GM12874 (cell line): ENCODE results near the gene ZMYM4.

Source experiments
- TF ChIP-seq, protein P1 (sequence below): IDR thresholded peaks from 2 replicates; pipeline ENCODE4 v1.5.1; 2011; ENCODE audit warnings: low read depth, mild to moderate bottlenecking, control low read depth, low read length, moderate library complexity; ENCODE audit not compliant: insufficient read depth

Gene ZMYM4

DNA sequence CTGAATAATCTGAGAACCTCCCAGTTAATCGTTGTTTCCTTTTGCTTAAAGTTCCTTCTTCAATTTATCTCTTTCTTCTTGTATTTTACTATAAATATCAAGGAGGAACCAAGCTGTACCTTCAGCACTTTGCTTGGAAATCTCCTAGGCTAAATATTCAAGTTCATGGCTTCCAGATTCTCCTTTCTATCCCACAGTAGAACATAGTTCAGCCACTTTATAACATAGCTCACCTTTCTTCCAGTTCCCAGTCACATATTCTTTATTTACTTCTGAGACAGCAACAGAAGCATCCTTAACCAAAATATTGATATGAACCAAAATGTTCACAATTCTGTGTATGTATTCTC lies 11.0 kb downstream of the ZMYM4 start:
- TF ChIP-seq, protein P1, sequence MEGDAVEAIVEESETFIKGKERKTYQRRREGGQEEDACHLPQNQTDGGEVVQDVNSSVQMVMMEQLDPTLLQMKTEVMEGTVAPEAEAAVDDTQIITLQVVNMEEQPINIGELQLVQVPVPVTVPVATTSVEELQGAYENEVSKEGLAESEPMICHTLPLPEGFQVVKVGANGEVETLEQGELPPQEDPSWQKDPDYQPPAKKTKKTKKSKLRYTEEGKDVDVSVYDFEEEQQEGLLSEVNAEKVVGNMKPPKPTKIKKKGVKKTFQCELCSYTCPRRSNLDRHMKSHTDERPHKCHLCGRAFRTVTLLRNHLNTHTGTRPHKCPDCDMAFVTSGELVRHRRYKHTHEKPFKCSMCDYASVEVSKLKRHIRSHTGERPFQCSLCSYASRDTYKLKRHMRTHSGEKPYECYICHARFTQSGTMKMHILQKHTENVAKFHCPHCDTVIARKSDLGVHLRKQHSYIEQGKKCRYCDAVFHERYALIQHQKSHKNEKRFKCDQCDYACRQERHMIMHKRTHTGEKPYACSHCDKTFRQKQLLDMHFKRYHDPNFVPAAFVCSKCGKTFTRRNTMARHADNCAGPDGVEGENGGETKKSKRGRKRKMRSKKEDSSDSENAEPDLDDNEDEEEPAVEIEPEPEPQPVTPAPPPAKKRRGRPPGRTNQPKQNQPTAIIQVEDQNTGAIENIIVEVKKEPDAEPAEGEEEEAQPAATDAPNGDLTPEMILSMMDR, result no peak

DNA sequence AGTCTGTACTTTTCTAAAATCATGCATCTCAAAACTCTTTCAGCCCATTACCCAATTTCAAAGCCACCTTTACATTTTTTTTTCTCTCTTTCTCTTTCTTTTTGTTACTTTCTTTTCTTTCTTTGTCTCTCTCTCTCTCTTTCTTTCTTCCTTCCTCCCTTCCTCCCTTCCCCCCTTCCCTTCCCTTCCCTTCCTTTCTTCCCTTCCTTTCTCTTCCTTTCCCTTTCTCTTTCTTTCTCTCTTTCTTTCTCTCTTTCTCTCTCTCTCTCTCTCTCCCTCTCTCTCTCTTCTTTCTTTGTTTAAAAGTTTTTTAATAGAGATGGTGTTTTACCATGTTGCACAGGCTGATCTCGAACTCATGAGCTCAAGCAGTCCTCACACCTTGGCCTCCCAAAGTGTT lies 11.5 kb downstream of the ZMYM4 start:
- TF ChIP-seq, protein P1, result no peak

DNA sequence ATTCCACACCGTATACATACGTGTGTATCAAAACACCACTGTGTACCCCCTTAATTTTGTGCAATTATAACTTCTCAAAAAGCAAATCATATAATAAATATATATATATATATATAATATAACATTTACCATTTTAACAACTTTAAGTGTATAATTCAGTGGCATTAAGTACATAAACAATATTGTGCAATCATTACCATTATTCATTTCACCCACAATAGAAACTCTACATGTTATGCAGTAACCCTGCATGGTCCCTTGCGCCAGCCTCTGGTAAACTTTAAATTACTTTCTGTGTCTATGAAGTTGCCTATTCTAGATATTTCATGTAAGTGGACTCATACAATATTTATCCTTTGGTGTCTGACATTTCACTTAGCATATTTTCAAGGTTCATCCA lies 13.1 kb downstream of the ZMYM4 start:
- TF ChIP-seq, protein P1, result no peak

DNA sequence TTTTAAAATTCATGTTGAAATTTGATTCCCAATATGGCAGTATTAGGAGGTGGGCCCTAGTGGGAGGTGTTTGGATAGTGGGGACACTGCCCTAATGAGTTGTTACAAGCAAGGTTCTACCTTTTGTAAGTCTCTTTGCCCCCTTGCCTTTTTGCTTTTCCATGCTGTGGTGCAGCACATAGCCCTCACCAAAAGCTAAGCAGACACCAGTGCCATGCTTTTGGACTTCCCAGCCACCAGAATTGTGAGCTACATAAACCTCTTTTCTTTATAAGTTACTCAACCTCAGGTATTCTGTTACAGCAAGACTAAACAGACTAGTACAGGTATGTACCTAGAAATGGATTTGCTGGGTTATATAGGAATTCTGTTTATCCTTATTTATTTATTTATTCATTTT lies 13.7 kb downstream of the ZMYM4 start:
- TF ChIP-seq, protein P1, result no peak

DNA sequence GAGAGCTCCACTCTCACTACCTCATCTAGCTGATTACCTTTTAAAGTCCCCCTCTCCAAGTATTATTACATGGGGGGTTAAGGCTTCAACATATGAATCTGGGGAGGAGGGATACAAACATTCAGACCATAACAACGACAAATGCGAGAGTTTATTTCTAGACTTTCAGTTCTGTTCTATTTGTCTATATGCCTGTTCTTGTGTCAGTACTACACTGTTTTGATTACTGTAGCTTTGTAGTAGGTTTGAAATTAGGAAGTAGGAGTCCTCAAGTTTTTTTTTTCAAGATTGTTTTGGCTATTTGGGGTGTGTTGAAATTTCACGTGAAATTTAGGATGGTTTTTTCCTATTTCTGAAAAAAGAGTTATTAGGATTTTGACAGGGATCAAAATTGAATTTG lies 16.3 kb downstream of the ZMYM4 start:
- TF ChIP-seq, protein P1, result no peak

DNA sequence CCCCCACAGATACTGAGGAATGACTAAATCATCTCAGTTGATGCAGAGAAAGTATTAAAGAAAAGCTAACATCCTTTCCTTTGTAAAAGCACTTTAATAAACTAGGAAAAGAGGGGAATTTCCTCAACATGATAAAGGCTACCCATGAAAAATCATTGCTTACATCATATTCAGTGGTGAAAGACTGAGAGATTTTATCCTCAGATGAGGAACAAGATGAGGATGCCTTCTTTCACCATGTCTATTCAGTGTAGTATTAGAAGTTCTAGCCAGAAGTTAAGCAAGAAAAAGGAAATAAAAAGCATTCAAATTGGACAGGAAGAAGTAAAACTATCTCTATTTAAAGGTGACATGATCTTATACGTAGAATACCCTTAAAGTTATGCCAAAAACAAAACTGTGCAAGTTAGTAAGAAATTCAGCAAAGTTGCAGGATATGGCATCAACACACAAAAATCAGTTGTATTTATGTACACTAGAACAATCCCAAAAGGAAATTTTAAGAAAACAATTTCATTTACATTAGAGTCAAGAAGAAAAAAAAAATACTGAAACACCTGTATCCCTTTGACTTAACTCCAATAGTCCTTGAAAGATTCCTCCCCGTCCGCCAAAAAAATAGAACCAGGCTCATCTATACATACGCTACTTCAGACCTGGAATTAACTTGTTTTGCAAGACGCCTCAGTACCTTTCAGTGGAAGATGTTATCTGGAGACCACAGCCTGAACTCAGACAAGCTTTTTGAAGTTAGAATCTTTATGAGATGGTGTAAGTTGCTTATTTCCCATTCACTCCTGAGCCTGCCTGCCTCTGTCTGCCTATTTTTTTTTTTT lies 17.5 kb downstream of the ZMYM4 start:
- TF ChIP-seq, protein P1, result no peak

DNA sequence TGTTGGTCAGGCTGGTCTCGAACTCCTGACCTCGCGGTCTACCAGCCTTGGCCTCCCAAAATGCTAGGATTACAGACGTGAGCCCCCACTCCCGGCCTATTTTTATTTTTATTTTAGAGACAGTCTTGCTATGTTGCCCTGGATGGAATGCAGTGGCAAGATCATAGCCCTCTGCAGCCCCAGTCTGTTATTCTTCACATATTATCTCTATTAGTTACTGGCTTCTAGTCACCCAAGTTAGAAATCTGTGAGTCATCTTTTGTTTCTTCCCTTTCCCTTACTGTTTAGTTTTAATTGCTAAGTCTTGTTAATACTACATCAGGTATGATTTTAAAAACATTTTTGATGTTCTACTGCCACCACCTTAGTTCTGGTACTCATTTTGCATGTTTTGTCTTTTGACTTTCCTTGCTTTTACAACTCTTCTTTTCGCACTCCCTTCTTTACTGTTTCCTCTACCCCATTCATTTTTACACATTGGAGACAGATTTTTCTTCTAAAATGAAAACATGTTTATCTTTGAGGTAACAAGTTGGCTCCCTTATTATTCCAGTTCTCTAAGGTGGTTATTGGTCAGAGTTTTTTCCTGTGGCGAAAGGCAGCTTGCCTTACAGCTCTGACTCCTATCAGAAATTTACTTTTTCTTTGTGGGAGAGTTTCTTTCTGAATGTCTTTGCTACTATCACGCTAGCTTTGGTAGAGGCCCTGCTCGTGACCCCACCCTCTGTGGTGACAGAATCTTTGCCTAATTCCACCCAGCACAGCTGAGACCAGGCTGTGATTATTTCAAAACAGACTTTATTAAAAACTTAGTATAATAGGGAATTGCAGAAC lies 19.5 kb downstream of the ZMYM4 start:
- TF ChIP-seq, protein P1, result no peak
